ENCODE results near the gene EIF4G1.

DNA sequence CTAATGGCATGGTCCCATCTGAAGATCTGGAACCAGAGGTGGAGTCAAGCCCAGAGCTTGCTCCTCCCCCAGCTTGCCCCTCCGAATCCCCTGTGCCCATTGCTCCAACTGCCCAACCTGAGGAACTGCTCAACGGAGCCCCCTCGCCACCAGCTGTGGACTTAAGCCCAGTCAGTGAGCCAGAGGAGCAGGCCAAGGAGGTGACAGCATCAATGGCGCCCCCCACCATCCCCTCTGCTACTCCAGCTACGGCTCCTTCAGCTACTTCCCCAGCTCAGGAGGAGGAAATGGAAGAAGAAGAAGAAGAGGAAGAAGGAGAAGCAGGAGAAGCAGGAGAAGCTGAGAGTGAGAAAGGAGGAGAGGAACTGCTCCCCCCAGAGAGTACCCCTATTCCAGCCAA is 7.3 kb downstream of the EIF4G1 start:
- TF ChIP-seq, protein P1, sequence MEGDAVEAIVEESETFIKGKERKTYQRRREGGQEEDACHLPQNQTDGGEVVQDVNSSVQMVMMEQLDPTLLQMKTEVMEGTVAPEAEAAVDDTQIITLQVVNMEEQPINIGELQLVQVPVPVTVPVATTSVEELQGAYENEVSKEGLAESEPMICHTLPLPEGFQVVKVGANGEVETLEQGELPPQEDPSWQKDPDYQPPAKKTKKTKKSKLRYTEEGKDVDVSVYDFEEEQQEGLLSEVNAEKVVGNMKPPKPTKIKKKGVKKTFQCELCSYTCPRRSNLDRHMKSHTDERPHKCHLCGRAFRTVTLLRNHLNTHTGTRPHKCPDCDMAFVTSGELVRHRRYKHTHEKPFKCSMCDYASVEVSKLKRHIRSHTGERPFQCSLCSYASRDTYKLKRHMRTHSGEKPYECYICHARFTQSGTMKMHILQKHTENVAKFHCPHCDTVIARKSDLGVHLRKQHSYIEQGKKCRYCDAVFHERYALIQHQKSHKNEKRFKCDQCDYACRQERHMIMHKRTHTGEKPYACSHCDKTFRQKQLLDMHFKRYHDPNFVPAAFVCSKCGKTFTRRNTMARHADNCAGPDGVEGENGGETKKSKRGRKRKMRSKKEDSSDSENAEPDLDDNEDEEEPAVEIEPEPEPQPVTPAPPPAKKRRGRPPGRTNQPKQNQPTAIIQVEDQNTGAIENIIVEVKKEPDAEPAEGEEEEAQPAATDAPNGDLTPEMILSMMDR (IDR thresholded peaks at IDR 0.05): no peak
- TF ChIP-seq POLR2A (IDR thresholded peaks at IDR 0.05): no peak
